GM12864 (cell line): Measurements from ENCODE around the gene SDC1.

Source experiments
- DNase-seq: peaks from one replicate; pipeline ENCODE4 v3.0.0-alpha.2; 2011; ENCODE audit warnings: low read depth
- H3K4me3 ChIP-seq: 2 replicates; pipeline ENCODE4 v1.5.1; 2011; ENCODE audit warnings: mild to moderate bottlenecking, low read depth, low read length, control low read depth
- TF ChIP-seq, protein P1 (sequence below): IDR thresholded peaks from 2 replicates; pipeline ENCODE4 v1.5.1; 2011; ENCODE audit warnings: low read depth, mild to moderate bottlenecking, moderate library complexity, low read length, control low read depth, inconsistent platforms; ENCODE audit errors: missing control alignments

SDC1 gene

DNA sequence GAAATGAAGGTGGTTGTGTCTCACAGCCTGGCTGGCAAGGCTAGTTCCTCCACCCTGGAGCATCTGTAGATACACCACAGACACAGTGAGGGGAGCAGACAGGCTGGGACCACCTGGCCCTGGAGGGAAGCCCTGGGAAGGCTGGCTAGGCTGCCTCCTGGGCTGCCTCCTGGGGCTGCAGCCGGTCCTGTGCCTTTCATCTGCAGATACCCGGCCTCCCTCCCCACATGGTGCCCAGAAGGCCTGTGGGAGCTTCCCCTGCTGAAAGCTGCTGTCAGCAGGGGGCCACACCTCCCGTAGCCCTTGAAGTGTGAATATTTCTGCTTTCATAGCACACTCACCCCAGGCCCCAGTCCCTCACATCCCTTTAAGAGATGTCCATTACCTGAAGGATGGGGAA lies 37.6 kb downstream of the SDC1 start:
- TF ChIP-seq, protein P1, sequence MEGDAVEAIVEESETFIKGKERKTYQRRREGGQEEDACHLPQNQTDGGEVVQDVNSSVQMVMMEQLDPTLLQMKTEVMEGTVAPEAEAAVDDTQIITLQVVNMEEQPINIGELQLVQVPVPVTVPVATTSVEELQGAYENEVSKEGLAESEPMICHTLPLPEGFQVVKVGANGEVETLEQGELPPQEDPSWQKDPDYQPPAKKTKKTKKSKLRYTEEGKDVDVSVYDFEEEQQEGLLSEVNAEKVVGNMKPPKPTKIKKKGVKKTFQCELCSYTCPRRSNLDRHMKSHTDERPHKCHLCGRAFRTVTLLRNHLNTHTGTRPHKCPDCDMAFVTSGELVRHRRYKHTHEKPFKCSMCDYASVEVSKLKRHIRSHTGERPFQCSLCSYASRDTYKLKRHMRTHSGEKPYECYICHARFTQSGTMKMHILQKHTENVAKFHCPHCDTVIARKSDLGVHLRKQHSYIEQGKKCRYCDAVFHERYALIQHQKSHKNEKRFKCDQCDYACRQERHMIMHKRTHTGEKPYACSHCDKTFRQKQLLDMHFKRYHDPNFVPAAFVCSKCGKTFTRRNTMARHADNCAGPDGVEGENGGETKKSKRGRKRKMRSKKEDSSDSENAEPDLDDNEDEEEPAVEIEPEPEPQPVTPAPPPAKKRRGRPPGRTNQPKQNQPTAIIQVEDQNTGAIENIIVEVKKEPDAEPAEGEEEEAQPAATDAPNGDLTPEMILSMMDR: no peak
- H3K4me3 ChIP-seq: no peak overlapping the region
- no peak for DNase-seq

DNA sequence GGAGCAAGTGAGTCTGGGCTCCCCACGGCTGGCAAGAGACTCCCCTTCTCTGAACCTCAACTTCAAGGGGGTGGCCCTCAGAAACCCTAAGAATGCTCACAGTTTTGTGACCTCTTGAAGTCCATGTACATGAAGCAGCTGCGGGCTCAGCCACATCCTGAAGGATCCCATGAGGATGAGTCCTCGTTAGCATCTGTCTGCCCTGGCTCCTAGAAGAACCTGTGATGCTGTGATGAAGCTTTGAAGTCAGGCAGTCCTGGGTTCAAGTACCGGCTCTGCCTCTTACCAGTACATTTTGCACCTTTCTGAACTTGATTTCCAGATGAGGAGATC lies 38.1 kb downstream of the SDC1 start:
- no peak overlapping the region for H3K4me3 ChIP-seq
- DNase-seq: no peak
- TF ChIP-seq, protein P1: no peak

DNA sequence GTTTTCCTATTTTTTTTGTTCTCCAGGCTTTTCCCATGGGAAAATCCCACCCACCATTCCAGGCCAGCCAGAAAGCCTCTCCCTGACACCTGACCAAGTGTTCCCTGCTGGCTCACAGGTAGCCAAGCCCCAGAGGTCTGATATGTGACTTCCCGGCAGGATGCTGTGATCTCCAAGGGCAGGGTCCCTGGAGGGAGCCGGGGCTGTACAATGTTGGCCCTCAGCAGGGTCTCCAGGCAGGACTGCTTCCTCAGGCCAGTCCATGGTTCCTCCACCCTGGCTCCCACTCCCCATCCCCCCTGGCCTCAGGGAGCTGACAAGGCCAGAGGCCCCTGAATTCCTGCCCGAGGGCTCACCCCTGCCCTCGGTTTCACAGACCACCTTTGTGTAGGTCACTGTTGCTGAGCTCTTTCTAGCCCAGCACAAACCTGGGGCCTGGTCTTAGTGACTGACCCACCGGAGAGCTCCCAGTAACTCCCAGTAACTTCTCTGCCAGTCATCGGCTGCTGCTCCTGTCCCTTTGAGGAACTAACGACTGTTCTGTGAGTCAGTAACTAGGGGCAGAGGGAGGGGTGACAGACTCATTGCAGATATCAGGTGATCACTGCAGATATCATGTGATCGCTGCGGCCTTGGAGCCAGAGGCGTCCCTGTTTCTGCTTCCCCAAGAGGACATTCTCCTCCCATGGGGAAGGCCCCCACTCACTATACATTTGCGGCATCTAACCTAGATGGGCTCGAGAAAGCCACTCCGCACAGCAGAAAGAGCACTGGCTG lies 38.7 kb downstream of the SDC1 start:
- TF ChIP-seq, protein P1: no peak
- DNase-seq: no peak
- H3K4me3 ChIP-seq: no peak overlapping the region

DNA sequence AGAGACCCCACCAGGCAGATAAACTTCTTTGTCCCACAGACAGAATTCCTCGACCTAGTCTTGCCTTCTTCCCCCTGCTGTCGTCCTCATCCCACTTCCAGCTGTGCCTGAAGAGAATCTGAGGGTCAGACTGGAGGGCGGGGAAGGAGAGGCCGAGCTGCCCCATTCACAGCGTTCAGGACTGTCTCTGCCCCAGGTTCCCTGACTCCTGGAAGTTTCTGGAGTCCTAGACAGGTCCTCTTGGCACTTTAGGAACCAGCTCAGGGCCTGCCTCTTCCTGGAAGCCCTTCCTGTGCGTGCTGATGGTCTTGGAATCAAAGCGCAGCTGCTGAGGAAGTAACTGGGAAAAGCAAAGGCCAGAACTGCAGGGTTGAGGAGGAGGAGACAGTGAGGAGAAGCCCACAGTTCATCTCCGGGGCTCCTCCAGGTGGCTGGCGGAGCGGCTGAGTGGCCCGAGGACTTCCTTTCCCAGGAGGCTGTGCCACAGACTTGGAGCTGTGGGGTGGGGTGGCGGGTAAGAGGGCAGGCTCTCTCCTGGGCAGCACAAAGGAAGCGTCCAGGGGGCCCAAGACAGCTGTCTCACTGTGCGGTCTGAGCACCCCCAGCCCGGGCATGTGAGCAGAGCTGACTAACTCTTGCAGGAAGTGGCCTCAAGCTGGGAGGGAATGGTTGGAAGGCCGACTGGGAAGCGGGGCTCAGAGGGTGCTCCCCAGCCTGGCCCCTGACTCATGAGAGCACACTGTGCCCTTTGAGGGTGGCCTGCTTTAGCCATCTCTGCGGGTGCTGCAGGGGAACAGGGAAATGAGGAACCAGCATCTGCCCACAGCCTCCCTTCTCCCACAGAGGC lies 39.5 kb downstream of the SDC1 start:
- DNase-seq: no peak
- H3K4me3 ChIP-seq: no peak overlapping the region
- TF ChIP-seq, protein P1: no peak

DNA sequence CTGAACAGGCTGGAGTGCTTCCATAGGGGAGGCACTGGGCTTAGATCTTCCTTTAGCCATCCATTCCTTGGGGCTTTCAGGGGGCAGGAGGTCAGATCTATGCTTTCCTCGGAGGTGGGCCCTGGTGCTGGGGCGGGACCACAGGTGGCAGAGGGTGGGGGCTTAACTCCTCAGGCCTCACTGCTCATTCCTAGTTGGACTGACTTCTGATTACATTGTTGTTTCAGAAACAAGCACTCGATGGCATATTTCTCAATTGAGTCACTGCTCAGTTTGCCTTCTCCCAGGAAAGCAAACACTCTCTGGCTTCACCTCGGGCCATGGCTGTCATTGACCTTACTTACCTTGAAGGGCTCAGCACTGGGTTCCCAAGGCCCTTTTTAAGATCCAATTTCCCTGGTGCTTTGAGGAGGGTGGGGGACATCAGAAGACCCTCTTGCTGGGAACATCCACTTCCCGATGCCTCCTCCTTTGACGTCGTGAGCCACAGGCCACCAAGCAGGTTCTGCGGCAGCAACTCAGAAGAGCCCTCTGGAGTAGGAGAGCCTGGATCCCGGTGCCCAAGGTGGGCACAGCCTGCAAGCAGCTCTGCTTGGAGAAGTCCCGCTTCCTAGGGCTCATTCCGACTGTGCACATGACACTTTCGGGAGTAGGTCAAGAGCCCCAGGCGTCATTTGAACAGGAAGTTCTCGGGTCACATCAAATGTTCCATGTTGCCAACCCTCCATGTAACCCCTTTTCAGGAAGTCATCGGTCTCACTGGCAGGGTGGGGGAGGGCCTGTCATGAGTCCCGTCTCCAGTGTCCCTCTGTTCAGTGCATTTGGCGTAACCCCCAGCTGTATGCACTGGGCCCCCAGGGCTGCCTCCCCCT lies 40.6 kb downstream of the SDC1 start:
- DNase-seq: no peak
- TF ChIP-seq, protein P1: no peak
- no peak overlapping the region for H3K4me3 ChIP-seq

DNA sequence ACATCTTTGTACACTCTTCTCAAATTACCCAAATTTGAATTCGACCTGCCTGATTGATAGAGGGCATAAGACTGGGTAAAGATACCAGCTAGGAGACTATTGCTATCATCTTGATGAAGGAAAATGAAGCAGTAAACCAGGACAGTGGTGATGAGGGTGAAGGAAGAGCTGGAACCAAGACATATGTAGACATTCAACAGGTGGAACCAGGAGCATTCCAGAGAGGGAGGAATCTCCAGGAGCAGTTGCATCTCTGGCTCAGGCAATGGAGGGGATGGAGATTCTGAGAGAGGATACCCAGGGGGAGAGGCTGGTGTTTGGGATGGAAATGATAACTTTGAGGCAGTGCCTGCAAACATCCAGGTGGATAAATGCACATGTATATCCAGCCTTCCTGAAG lies 41.6 kb downstream of the SDC1 start:
- TF ChIP-seq, protein P1: no peak
- no peak for DNase-seq
- H3K4me3 ChIP-seq: no peak overlapping the region
